Measurements from ENCODE around the gene GSTA3. TPM values are rescaled to one million over a fixed set of nuclear protein-coding genes. Genes with fewer than 3 reads are reported as not detected.

Gene GSTA3
- total RNA-seq, 1 donor from 2014 or later: not detected

DNA sequence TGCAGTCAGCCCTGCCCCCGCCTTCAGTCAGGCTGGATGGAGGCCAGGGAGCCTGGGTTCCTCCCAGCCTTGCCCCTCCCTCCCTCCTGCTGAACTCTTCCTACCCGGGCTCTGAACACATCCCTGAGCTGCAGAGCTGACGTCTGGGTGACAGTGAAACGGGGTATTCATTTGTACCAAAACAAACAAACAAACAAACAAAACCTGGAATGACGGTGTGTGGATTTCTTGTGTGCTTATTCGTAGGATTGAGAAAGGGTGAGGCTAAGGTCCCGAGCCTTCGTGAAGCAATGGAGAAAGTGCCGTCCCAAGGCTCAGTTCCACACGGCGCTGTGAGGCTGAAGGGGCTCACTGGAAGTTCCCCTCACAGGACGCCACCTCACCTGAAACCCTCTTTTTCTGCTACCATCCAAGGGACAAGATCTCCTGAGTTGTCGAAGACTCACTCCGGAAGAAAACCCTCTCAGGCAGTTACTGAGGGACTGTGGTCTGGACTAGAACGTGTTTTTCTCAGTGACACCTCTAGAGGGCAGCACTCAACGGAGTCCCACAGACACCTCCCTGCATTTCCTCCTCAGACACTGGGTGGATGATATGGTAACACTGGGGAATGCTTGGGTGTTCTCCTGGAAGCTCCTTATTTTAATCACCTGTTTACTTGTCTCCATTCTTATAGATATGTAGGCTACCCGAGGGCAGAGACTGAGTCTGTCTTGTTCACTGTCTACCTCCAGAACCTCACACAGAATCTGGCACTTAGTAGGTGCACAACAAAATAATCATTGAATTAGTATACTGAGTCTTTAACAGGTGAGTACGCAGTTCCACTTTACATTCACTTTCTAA, 27.3 kb downstream of the GSTA3 start:
- Mint-ChIP-seq H3K4me1 (ENCODE audit: unreplicated experiment) (no peaks in the 10 kb centered on the region), H3K9me3 (ENCODE audit: unreplicated experiment) (no peaks in the 10 kb centered on the region), H3K27me3 (ENCODE audit: unreplicated experiment) (peaks cover 2% of the 10 kb centered on the region), H3K4me3 (ENCODE audit: unreplicated experiment) (no peak overlapping the region), H3K27ac (ENCODE audit: unreplicated experiment) (no peak overlapping the region), H3K36me3 (ENCODE audit: low read depth, unreplicated experiment) (no peaks in the 10 kb centered on the region)
- peak; percentile 66 for DNase-seq (ENCODE audit: low spot score)
- TF ChIP-seq, protein P1, sequence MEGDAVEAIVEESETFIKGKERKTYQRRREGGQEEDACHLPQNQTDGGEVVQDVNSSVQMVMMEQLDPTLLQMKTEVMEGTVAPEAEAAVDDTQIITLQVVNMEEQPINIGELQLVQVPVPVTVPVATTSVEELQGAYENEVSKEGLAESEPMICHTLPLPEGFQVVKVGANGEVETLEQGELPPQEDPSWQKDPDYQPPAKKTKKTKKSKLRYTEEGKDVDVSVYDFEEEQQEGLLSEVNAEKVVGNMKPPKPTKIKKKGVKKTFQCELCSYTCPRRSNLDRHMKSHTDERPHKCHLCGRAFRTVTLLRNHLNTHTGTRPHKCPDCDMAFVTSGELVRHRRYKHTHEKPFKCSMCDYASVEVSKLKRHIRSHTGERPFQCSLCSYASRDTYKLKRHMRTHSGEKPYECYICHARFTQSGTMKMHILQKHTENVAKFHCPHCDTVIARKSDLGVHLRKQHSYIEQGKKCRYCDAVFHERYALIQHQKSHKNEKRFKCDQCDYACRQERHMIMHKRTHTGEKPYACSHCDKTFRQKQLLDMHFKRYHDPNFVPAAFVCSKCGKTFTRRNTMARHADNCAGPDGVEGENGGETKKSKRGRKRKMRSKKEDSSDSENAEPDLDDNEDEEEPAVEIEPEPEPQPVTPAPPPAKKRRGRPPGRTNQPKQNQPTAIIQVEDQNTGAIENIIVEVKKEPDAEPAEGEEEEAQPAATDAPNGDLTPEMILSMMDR (IDR thresholded peaks at IDR 0.05; ENCODE audit: unreplicated experiment): peak; percentile 84

DNA sequence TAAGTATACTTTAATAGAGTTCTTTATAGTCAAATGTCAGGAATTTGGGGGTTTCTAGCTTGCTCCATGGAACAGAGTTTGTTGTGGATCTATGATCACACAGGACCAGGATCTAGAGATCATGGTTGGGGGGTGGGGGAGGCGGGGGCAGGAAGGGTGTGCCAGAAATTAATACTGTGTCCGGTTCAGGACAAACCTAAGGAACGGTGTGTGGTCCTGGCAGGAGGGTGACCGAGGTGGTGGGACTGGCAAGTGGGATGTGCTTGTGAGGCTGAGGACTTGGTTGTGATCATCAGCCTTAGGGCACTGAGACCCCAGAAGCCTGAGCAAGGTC, 27.9 kb downstream of the GSTA3 start:
- H3K27me3 Mint-ChIP-seq (ENCODE audit: unreplicated experiment): peaks cover 2% of the 10 kb centered on the region
- no peak for DNase-seq (ENCODE audit: low spot score)
- no peak overlapping the region for H3K27ac Mint-ChIP-seq (ENCODE audit: unreplicated experiment)
- H3K36me3 Mint-ChIP-seq (ENCODE audit: low read depth, unreplicated experiment): no peaks in the 10 kb centered on the region
- H3K4me1 Mint-ChIP-seq (ENCODE audit: unreplicated experiment): no peaks in the 10 kb centered on the region
- TF ChIP-seq, protein P1 (IDR thresholded peaks at IDR 0.05; ENCODE audit: unreplicated experiment): no peak
- H3K9me3 Mint-ChIP-seq (ENCODE audit: unreplicated experiment): no peaks in the 10 kb centered on the region
- H3K4me3 Mint-ChIP-seq (ENCODE audit: unreplicated experiment): no peak overlapping the region

DNA sequence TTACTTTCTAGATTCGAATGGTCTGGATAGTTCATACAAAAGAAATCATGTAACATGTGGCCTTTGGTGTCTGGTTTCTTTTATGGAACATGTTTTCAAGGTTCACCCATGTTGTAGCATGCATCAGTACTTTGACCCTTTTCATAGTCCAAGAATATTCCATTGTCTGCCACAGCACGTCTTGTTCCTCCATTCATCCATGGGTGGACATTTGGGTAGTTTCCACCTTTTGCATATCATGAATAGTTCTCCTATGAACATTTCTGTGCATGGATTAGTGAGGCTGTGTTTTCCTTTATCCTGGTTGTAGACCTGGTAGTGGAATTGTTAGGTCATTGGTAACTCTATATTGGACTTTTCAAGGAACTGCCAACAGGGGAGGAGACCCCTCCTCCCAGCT, 31.7 kb downstream of the GSTA3 start:
- no peak overlapping the region for H3K27ac Mint-ChIP-seq (ENCODE audit: unreplicated experiment)
- no peak for DNase-seq (ENCODE audit: low spot score)
- H3K9me3 Mint-ChIP-seq (ENCODE audit: unreplicated experiment): no peaks in the 10 kb centered on the region
- no peaks in the 10 kb centered on the region for H3K36me3 Mint-ChIP-seq (ENCODE audit: low read depth, unreplicated experiment)
- TF ChIP-seq, protein P1 (IDR thresholded peaks at IDR 0.05; ENCODE audit: unreplicated experiment): no peak
- no peak overlapping the region for H3K4me3 Mint-ChIP-seq (ENCODE audit: unreplicated experiment)
- H3K4me1 Mint-ChIP-seq (ENCODE audit: unreplicated experiment): no peaks in the 10 kb centered on the region
- no peaks in the 10 kb centered on the region for H3K27me3 Mint-ChIP-seq (ENCODE audit: unreplicated experiment)

DNA sequence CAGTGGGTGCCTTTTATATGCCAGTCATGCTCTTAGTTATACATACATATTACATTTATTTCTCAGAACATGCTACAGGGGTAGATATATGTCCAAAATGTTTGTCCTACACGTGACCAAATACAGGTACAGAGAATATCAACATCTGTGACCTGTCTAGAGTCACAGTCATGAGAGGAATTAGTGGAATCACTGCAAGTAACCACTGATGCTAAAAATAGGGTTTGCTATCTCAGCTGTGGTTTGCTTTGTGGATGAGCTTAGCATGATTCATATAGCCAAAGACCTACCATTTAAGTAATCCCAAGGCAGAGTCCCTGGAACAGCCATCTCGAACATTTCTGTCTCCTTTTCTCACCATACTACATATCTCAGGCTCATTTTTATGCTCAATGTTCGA, 32.3 kb downstream of the GSTA3 start:
- Mint-ChIP-seq H3K36me3 (ENCODE audit: low read depth, unreplicated experiment) (no peaks in the 10 kb centered on the region), H3K9me3 (ENCODE audit: unreplicated experiment) (no peaks in the 10 kb centered on the region), H3K4me3 (ENCODE audit: unreplicated experiment) (no peak overlapping the region), H3K4me1 (ENCODE audit: unreplicated experiment) (no peaks in the 10 kb centered on the region), H3K27me3 (ENCODE audit: unreplicated experiment) (no peaks in the 10 kb centered on the region), H3K27ac (ENCODE audit: unreplicated experiment) (no peak overlapping the region)
- TF ChIP-seq, protein P1 (IDR thresholded peaks at IDR 0.05; ENCODE audit: unreplicated experiment): no peak
- no peak for DNase-seq (ENCODE audit: low spot score)

DNA sequence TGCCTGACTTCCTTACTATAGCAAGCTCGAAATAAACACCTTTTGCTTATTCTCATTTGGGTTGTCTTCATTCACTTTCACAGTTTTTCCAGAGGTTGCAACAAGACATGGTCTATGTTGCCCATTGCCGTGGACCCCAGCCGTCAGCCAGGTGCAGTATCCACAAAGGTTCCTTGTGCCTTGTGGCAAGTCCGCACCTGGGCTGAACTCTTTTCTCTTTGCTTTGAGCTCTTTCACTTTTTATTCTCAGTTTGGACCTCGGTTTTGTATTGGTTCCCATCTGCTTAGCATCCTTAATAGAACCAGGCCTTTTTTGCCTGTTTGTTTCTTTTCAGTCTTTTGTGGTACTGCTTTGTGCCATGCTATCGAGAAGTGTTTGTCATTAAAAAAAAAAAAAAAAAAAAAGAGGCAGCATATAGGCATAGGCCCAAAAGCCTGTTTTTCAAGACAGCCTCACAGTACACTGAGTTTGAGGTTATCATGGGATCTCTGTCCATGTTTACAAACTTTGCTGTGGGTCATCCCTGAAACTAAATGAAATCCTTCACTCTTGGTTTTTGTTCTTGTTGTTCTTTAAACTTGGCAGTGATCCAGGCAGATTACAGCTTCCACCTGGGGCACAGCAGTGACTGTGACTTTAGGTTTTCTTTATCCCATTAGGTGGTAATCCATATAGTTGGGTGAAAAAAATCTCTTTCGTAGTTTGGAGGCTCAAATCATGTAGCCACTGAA, 33.3 kb downstream of the GSTA3 start:
- Mint-ChIP-seq H3K27me3 (ENCODE audit: unreplicated experiment) (no peaks in the 10 kb centered on the region), H3K36me3 (ENCODE audit: low read depth, unreplicated experiment) (no peaks in the 10 kb centered on the region), H3K9me3 (ENCODE audit: unreplicated experiment) (no peaks in the 10 kb centered on the region), H3K27ac (ENCODE audit: unreplicated experiment) (no peak overlapping the region), H3K4me3 (ENCODE audit: unreplicated experiment) (no peak overlapping the region), H3K4me1 (ENCODE audit: unreplicated experiment) (no peaks in the 10 kb centered on the region)
- no peak for DNase-seq (ENCODE audit: low spot score)
- TF ChIP-seq, protein P1 (IDR thresholded peaks at IDR 0.05; ENCODE audit: unreplicated experiment): no peak

Data from endothelial cell (in vitro differentiated cells).